HL-60 (cell line): ENCODE measurements around the gene LRP1B.

Experiments used
- DNase-seq, 2 experiments: peaks; one replicate each; pipeline ENCODE4 v3.0.0-alpha.2; 2010 to 2020; ENCODE audit warnings: low read depth in 1 of 2, low spot score in 1 of 2
- H3K27ac ChIP-seq: fragments of 250-450 bp; sonication (Bioruptor Pico); replicated peaks from 2 replicates; pipeline ENCODE4 v1.5.1; 2020; ENCODE audit warnings: mild to moderate bottlenecking, moderate library complexity
- H3K27me3 ChIP-seq: fragments of 250-450 bp; sonication (Bioruptor Pico); 2 replicates; pipeline ENCODE4 v1.5.1; 2021; ENCODE audit warnings: mild to moderate bottlenecking, moderate library complexity; ENCODE audit not compliant: insufficient read depth, poor library complexity, severe bottlenecking
- H3K4me3 ChIP-seq: replicated peaks from 2 replicates; pipeline ENCODE4 v1.5.1; 2011; ENCODE audit warnings: mild to moderate bottlenecking, control low read depth, low read length; ENCODE audit not compliant: insufficient read depth
- GABPA ChIP-seq: IDR thresholded peaks from 2 replicates; pipeline ENCODE4 v1.6.1; 2012; ENCODE audit warnings: low read depth
- POLR2AphosphoS5 ChIP-seq: IDR thresholded peaks from 2 replicates; pipeline ENCODE4 v1.6.1; 2012; ENCODE audit warnings: low read depth
- SPI1 ChIP-seq: IDR thresholded peaks from 2 replicates; pipeline ENCODE4 v1.6.1; 2012; ENCODE audit warnings: low read depth, mild to moderate bottlenecking, borderline replicate concordance
- TF ChIP-seq, protein P1 (sequence below): IDR thresholded peaks from one replicate; pipeline ENCODE4 v1.5.1; 2011; ENCODE audit warnings: low read length, control low read depth, inconsistent platforms; ENCODE audit not compliant: insufficient read depth
- TF ChIP-seq, protein P2 (sequence below): IDR thresholded peaks from 2 replicates; pipeline ENCODE4 v1.6.1; 2012; ENCODE audit warnings: low read depth; ENCODE audit not compliant: insufficient replicate concordance

The LRP1B gene

GRCh38 chr2:141911485-141912066 is 219.2 kb downstream of the LRP1B start:
- Histone ChIP-seq H3K4me3 (no peak overlapping the region), H3K27me3 (no peaks in the 10 kb centered on the region), H3K27ac (no peak overlapping the region)
- peak in 1 of 2 experiments; percentile 18 for DNase-seq
- no peak for TF ChIP-seq GABPA
- TF ChIP-seq, protein P1, sequence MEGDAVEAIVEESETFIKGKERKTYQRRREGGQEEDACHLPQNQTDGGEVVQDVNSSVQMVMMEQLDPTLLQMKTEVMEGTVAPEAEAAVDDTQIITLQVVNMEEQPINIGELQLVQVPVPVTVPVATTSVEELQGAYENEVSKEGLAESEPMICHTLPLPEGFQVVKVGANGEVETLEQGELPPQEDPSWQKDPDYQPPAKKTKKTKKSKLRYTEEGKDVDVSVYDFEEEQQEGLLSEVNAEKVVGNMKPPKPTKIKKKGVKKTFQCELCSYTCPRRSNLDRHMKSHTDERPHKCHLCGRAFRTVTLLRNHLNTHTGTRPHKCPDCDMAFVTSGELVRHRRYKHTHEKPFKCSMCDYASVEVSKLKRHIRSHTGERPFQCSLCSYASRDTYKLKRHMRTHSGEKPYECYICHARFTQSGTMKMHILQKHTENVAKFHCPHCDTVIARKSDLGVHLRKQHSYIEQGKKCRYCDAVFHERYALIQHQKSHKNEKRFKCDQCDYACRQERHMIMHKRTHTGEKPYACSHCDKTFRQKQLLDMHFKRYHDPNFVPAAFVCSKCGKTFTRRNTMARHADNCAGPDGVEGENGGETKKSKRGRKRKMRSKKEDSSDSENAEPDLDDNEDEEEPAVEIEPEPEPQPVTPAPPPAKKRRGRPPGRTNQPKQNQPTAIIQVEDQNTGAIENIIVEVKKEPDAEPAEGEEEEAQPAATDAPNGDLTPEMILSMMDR: peak; percentile 12

- no peak for DNase-seq
- Histone ChIP-seq H3K27me3 (no peaks in the 10 kb centered on the region), H3K4me3 (no peak overlapping the region), H3K27ac (no peak overlapping the region)
- TF ChIP-seq POLR2AphosphoS5 (no peak), GABPA (no peak), SPI1 (no peak)
- TF ChIP-seq, protein P1: no peak
- TF ChIP-seq, protein P2, sequence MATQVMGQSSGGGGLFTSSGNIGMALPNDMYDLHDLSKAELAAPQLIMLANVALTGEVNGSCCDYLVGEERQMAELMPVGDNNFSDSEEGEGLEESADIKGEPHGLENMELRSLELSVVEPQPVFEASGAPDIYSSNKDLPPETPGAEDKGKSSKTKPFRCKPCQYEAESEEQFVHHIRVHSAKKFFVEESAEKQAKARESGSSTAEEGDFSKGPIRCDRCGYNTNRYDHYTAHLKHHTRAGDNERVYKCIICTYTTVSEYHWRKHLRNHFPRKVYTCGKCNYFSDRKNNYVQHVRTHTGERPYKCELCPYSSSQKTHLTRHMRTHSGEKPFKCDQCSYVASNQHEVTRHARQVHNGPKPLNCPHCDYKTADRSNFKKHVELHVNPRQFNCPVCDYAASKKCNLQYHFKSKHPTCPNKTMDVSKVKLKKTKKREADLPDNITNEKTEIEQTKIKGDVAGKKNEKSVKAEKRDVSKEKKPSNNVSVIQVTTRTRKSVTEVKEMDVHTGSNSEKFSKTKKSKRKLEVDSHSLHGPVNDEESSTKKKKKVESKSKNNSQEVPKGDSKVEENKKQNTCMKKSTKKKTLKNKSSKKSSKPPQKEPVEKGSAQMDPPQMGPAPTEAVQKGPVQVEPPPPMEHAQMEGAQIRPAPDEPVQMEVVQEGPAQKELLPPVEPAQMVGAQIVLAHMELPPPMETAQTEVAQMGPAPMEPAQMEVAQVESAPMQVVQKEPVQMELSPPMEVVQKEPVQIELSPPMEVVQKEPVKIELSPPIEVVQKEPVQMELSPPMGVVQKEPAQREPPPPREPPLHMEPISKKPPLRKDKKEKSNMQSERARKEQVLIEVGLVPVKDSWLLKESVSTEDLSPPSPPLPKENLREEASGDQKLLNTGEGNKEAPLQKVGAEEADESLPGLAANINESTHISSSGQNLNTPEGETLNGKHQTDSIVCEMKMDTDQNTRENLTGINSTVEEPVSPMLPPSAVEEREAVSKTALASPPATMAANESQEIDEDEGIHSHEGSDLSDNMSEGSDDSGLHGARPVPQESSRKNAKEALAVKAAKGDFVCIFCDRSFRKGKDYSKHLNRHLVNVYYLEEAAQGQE: no peak
Measured at GRCh38 chr2:141906678-141907077, 224.1 kb downstream of the LRP1B start.

GRCh38 chr2:141900826-141901225 is 230.0 kb downstream of the LRP1B start:
- no peak overlapping the region for H3K4me3 ChIP-seq
- H3K27me3 ChIP-seq: no peaks in the 10 kb centered on the region
- TF ChIP-seq, protein P1: no peak
- TF ChIP-seq, protein P2: no peak
- no peak for DNase-seq
- H3K27ac ChIP-seq: no peak overlapping the region

- Histone ChIP-seq H3K27me3 (no peaks in the 10 kb centered on the region), H3K4me3 (no peak overlapping the region), H3K27ac (no peak overlapping the region)
- DNase-seq: no peak
- TF ChIP-seq, protein P2: no peak
- no peak for TF ChIP-seq POLR2AphosphoS5
- TF ChIP-seq, protein P1: no peak
- no peak for TF ChIP-seq GABPA
- no peak for TF ChIP-seq SPI1
Measured at GRCh38 chr2:141899740-141900139, 231.1 kb downstream of the LRP1B start.
